A549 (cell line): ENCODE measurements around the gene DMGDH.

Source experiments
- JUN ChIP-seq, 2 experiments: fragments of >200 bp; sonication (Bioruptor Twin); formaldehyde crosslinking; IDR thresholded peaks; 2 replicates in 1 of 2; 3 replicates in 1 of 2; pipeline ENCODE4 v1.6.1; 2016 to 2017
- NR3C1 ChIP-seq: fragments of >200 bp; sonication (Bioruptor Twin); formaldehyde crosslinking; IDR thresholded peaks from 3 replicates; pipeline ENCODE4 v1.6.1; 2017
- TF ChIP-seq, protein P1 (sequence below): fragments of >200 bp; sonication (Bioruptor Twin); formaldehyde crosslinking; IDR thresholded peaks from 3 replicates; pipeline ENCODE4 v1.5.1; 2016
- TF ChIP-seq, protein P2 (sequence below): fragments of 200-600 bp; sonication (generic); IDR thresholded peaks from 2 replicates; pipeline ENCODE4 v1.6.1; 2016; ENCODE audit warnings: antibody characterized with exemption, mild to moderate bottlenecking, moderate library complexity
- TF ChIP-seq, protein P3 (sequence below): IDR thresholded peaks from 2 replicates; pipeline ENCODE4 v1.6.1; 2012

DNA sequence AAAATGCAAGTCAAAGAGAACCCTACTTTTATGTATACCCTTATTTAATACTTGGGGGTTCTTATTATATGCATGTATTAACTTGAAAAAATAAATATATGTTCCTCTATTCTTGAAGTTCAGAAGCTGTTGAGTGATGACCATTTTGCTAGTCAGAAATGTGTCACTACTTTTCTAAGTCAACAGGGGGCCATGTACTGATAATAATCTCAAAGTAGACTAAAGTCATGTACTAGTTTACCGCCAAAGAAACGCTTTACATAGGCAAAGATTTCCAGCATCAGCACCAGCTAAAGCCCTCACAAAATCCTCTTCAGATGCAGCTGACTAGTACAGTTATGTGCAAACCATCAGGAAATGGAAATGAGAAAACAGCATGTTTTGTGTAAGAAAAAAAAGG, 36.4 kb upstream of the DMGDH start:
- TF ChIP-seq, protein P1, sequence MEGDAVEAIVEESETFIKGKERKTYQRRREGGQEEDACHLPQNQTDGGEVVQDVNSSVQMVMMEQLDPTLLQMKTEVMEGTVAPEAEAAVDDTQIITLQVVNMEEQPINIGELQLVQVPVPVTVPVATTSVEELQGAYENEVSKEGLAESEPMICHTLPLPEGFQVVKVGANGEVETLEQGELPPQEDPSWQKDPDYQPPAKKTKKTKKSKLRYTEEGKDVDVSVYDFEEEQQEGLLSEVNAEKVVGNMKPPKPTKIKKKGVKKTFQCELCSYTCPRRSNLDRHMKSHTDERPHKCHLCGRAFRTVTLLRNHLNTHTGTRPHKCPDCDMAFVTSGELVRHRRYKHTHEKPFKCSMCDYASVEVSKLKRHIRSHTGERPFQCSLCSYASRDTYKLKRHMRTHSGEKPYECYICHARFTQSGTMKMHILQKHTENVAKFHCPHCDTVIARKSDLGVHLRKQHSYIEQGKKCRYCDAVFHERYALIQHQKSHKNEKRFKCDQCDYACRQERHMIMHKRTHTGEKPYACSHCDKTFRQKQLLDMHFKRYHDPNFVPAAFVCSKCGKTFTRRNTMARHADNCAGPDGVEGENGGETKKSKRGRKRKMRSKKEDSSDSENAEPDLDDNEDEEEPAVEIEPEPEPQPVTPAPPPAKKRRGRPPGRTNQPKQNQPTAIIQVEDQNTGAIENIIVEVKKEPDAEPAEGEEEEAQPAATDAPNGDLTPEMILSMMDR, result no peak
- no peak for TF ChIP-seq NR3C1
- TF ChIP-seq JUN (IDR thresholded peaks at IDR 0.05), result no peak
- TF ChIP-seq, protein P2, sequence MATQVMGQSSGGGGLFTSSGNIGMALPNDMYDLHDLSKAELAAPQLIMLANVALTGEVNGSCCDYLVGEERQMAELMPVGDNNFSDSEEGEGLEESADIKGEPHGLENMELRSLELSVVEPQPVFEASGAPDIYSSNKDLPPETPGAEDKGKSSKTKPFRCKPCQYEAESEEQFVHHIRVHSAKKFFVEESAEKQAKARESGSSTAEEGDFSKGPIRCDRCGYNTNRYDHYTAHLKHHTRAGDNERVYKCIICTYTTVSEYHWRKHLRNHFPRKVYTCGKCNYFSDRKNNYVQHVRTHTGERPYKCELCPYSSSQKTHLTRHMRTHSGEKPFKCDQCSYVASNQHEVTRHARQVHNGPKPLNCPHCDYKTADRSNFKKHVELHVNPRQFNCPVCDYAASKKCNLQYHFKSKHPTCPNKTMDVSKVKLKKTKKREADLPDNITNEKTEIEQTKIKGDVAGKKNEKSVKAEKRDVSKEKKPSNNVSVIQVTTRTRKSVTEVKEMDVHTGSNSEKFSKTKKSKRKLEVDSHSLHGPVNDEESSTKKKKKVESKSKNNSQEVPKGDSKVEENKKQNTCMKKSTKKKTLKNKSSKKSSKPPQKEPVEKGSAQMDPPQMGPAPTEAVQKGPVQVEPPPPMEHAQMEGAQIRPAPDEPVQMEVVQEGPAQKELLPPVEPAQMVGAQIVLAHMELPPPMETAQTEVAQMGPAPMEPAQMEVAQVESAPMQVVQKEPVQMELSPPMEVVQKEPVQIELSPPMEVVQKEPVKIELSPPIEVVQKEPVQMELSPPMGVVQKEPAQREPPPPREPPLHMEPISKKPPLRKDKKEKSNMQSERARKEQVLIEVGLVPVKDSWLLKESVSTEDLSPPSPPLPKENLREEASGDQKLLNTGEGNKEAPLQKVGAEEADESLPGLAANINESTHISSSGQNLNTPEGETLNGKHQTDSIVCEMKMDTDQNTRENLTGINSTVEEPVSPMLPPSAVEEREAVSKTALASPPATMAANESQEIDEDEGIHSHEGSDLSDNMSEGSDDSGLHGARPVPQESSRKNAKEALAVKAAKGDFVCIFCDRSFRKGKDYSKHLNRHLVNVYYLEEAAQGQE, result no peak
- TF ChIP-seq, protein P3, sequence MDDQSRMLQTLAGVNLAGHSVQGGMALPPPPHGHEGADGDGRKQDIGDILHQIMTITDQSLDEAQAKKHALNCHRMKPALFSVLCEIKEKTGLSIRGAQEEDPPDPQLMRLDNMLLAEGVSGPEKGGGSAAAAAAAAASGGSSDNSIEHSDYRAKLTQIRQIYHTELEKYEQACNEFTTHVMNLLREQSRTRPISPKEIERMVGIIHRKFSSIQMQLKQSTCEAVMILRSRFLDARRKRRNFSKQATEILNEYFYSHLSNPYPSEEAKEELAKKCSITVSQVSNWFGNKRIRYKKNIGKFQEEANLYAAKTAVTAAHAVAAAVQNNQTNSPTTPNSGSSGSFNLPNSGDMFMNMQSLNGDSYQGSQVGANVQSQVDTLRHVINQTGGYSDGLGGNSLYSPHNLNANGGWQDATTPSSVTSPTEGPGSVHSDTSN, result no peak
